ENCODE measurements around the gene IRS1.
A peak's percentile ranks its signal among the peaks of the same experiment; 100 is the strongest.

The IRS1 gene

DNA sequence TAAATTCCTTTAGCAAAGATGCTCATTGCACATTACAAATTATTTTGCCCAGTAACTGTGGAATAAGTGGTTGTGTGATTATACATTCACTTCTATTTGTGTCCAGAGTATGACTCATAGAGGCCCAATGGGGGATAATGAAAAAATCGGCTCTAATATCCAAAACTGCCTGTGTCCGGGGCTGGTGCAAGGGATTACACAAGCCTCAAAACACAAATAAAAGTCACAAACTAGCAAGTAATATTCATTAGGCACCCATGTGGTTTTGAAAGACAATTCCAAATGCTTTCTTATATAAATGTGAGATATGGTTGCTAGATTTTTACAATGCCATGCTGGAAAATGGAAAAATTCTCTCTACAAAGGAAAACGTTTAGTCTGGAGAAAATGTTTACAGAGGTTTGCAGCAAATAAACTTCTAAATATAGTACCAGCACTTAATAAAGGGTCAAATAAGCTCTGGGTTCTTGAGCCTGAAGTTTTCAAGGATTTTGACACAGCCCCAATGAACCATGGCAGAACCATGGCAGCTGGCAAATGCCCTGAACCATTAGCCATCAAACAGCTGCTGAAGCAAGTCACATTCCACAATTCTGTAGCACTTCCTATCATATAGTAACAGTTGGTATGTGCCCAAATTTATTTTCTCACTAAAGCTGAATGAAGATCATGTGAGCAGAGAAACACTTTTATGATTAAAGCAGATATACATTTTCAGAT is 40.5 kb downstream of the IRS1 start:
- peak; percentile 49 for DNase-seq (ENCODE audit: low read depth)

DNA sequence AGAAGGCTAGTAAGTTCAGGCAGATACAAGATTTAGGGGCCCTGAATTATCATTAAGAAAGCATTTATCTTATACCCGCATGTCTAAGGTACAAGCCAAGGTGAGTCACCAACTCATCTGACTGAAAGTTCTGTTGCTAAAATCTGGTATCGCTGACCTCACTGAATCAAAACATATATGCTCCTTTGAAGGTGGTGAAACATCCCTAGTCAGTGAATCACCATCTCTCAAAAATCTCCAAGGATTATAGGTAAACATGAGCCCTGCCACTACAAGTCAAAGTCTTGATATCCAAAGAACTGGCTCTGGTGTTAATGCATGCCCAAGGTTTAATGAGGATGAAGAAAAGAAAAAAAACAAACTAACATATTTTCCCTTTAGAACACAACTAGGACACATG is 43.5 kb downstream of the IRS1 start:
- DNase-seq (ENCODE audit: low read depth) = peak; percentile 78

DNA sequence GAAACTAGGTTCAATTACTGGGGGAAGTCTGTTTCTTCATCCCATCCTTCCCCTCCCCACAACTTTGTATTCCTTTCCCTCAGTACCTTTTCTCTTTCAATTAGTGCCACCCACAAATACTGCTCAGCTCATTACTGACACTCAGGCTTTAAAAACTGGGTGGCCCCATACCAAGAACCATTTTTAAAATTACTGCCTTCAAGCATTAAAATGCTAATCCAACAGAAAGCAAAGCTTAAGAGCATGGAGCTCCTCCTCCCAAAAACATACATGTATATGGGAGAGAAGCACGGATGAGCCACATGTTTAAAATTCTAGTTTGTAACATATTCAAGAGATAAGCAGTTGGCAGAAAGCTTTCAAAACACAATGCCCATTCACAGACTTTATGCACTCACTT is 44.0 kb downstream of the IRS1 start:
- no peak for DNase-seq (ENCODE audit: low read depth)

DNA sequence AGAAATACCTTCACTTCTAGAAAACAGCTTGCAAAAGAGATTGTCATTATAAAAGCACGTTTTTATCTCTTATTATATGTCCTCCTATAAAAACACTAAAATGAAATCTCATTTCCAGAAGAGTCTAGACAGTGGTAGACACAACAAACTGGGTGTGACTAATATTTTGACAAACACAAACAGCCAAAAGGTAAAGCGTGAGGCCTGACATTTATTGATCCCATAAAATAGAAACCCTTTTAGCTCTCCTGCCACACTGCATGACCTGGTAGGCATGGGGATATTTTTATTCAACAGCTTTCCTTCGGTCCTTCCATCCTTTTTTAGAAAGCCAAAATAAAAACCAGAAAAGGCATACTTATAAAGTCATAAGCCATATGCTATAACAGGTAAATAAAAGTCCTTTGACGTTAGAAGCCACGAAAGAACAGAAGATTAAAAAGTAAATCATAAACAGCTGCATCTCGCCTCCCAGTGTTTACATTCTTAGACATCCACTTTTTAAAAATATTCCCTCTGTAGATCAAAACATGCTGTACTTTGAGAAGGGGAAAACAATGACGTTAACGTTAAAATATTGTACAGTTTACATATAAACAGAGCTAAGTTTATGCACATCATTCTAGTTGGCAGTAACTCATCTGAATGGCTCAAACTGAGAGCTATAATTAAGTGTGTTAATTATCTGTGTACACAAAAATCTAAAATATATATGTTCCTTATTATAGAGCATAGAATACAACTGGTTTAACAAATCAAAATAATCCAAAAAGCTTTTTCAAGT is 44.6 kb downstream of the IRS1 start:
- no peak for DNase-seq (ENCODE audit: low read depth)

DNA sequence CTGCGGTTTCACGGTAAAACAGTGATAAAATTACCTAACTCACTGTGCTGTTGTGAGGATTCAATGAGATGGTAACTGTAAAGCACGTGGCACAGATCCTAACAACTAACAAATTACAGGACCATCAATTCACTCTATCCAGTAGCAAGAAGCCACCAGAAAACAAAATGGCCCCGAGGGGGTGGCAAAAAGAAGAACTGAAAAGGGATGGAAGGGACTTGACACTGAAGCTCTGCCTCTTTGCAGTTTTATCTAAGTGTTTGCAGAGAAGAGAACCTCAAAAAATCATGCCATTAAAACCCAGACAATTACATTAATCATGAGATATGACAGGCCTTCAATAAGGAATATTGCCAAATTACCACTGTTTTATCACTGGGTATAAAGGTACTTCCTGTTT is 46.7 kb downstream of the IRS1 start:
- DNase-seq (ENCODE audit: low read depth) = no peak

DNA sequence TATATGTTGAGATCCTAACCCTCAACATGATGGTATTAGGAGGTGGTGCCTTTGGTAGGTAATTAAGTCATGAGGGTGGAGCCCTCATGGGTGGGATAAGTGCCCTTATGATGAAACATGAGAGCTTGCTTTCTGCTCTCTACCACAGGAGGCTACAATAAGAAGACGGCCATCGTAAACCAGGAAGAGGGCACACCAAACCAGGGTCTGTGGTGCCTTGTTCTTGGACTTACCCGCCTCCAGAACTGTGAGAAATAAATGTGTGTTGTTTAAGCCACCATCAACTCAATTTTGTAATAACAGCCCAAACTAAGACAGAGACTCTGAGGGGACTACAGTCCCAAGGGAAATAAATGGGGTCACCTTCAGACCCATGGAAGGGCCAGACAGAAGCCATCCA is 52.3 kb downstream of the IRS1 start:
- no peak for DNase-seq (ENCODE audit: low read depth)

DNA sequence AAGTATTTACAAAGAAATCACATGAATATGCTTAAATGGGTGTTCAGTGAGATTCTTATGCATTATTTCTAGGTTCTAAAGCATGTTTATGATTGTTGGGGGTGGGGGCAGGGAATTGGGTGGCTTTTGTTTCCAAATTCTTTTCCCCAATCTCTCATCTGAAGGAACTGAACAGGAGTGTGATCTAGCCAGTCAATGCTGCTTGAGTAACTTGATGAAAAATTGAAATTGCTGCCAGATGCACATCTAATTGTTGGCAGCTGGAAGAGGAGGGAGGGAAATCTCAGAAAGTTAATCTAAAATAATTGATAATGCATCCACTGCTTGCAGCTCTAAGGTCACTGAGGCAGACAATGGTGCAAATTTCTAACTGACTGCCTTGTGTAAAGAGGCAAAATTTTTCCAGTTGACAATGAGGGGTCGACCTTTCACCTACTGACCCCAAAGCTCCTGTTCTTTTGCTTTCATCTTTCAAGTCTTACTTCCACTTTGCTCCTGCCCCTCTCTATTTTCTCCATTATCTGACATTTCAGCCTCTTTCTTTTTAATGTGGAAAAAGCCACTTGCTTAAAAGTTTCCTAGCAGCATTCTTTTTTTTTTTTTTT is 53.3 kb downstream of the IRS1 start:
- no peak for DNase-seq (ENCODE audit: low read depth)

DNA sequence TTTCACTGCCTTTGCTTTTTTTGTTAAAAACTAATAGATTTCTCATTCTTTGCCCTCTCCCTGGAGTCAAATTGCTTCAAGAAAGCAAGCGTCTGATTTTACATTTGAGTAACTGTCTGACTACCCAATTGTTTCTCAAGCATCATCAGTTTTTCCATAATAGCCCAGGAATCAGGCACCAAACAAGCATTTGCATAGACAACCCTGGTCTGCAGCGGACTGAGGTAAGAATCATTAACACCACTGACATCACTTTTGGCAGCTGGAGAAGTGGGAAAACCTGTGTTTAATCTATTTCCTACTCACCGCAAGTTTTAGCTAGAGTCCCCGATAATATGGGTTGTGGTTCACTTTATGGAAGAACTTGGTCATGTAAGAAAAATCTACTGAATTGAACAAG is 55.7 kb downstream of the IRS1 start:
- DNase-seq (ENCODE audit: low read depth) = no peak

DNA sequence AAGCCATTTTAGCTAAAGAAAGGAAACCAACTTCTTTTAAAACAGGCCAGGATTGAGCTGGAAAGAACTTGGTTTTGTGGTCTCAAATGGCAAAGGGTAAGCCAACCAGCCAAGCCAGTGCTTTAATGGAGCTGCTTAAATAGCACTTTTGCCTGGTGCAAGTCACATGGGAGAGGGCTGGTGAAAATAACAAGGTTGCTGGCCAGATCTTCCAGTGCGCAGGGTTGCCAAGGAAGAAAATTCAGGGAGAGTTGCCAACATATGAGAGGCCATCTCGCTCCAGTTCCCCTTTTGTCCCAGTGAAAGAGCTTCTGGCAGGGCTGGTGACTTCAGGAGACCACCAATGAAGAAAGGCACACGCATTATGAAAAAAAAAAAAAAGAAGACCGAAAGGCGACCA is 57.3 kb downstream of the IRS1 start:
- DNase-seq (ENCODE audit: low read depth) = no peak

DNA sequence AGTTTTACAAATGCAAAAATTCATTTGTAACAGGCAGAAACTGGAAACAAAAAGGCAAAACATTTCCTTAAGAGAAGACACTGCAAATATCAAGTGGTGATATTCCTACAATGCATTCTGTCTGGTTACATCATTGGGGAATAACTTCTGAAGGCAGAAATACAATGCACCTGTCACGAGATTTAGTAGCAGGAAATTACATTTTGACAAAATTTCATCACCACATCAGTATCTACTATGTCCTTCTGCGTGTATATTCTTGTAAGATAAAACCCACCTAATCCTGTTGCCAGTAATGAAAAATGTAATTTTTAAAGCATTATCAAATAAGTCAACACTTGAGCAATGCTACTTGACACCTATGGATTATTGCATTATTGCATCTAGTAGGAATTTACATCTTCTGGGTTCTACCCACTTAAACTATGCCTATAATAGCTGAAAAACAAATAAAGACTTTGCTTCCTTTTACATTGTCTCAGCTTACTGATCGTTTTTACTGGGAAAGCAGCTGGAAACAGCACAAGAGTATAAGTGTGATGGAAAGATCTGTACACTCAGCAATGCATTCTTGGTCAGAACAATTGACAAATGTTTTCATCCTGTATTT is 59.5 kb downstream of the IRS1 start:
- DNase-seq (ENCODE audit: low read depth) = no peak

DNA sequence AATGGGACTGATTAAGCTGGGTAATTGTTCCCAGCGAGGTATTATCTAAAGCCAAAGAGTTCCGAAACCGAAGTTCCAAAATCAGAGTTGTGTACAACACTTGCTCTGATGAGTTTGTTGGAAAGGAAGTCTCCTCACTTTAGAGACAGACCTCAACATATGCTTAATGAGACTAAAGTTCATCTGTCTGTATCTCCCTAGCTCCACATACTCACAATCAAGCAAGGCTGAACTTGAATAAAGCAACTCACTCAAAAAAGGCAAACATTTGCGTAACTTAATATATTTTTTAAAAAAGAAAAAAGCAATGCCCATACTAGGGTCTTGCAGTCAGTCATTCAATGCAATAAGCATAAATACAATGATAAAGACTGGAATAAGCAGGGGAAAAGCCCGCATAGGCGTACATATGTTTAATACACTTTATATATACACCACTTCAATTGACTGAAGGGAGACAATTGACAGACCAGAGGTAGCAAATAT is 60.0 kb downstream of the IRS1 start:
- no peak for DNase-seq (ENCODE audit: low read depth)

DNA sequence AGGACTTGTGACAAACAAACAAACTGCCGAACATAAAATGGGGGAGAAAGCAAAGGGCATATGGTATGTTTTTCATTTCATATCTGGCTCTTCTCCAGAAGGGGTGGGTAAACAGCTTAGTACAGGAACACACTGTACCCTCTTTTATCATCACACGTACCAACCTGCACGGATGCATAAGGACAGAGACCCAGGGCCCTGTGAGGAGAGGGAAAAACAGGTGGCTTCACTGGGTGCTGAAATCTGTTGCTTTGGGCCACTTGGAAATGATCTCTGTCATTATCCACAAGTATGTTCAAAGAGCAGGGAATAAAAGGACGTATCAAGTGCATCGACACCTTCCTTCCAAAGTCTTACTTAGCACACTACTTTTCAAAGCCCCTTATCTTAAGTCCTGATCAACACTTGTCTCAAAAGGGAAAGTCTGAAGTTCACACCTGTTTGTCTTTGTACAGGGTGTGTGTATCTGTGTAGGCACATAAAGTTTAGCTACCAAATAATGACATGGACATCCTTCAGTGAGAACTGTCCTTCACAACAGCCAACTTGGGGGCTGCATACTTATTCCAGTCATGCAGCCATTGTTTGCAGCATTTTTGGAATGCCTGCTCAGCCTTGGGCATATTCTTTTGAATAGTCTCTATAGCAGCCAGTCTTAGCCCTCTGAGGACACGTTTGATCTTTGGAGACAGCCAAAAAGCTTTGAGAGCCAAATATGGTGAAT is 60.6 kb downstream of the IRS1 start:
- DNase-seq (ENCODE audit: low read depth) = no peak

DNA sequence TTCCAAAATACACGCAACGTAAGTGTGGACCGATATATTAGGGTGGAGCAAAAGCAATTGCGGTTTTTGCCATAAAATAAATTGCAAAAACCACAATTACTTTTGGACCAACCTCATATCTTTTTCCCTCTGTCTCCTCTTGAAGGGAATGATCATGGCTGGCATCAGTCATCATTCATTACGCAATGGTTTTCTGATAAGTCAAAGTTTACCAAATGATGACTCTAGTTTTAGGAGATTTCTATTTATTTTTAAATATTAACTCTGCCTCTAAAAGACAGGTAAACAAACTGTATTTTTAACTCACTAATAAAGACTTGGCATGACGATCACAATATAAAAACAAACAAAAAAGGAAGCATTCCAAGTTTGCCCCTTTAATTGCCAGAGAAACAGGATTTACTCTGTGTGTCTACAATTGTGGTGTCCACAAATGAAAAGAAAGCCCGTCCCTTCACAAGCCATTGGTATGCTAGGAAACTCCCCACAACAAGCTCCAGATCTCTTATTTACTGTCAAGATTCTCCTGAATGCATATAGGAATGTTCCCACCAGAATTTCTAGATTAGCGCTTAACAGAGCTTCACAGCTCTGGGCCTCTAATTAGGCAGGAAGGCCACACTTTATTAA is 61.3 kb downstream of the IRS1 start:
- DNase-seq (ENCODE audit: low read depth) = no peak

DNA sequence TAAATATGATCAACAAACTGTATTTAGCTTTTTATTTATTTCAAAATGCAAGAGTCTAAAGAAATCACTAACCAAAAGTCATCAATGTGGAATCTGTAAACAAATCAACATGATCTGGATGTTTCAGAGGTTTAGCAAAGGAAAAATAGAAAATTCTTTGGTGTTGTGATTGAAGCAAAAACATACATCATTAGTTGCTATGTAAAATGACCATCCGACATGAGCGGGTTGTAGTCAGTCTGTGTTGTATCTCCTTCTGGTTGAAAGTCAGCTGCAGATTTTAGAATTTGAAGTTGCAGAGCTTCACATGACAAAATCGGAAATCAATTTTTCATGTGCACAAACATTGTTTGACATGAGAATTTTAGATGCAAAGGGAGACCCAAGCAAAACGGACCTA is 63.2 kb downstream of the IRS1 start:
- no peak for DNase-seq (ENCODE audit: low read depth)

DNA sequence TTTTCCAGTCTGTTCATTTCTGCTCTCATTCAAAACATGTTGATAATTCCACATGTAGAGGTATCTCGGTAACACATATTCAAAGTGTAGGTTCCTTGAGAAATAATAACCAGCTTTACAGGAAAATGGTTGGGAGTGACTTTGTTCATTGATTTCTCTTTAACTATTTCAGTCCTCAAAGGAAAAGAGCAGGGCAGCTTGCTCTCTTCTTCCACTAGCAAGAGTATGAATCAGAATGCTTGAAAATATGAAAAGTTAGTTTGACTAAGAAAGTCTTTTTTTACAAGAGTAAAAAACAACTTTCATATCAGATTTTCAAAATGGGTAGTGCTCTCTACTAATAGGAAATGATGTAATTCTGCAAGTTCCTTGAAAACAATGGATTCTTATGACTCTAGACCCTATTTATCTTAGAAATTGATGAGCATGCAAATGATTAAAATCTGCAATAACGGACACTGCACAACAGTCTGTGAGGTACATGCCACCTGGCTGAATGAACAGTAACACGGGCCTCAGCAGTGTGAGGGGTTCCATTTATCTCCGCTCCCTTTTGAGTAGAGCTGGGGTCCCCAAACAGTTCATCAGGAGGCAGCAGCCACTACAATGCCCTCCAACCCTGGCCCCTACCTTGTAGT is 65.6 kb downstream of the IRS1 start:
- no peak for DNase-seq (ENCODE audit: low read depth)

DNA sequence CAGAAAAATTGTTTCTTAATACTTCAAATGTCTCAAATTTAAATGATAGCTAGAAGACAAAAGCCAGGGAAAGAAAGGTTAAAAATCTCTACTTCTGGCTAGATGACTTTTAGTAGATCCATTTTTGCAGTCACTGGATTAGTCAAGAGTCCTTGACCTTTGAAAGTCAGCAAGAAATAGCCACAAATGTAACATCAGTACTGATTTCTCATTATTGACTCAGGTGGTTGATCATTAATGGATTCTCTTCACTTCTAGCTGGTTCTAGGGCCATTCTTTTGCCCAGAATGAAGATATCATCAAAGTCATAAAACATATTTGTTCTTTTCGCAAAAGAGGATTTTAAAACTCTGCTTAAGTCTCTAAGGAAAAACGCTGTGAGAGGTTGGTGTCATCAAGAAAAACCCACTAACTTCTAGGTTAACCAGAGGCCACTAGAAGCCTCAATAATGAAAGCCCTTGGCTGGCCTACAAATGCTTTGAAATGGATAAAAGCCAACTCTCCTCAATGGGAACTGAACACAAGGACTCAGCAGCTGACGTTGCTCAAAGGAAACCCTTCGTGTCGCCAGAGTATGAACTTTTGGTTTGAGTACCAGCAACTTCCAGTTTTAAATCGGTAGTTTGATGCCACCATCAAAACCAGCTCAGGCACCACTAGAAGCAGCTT is 66.3 kb downstream of the IRS1 start:
- DNase-seq (ENCODE audit: low read depth) = no peak

DNA sequence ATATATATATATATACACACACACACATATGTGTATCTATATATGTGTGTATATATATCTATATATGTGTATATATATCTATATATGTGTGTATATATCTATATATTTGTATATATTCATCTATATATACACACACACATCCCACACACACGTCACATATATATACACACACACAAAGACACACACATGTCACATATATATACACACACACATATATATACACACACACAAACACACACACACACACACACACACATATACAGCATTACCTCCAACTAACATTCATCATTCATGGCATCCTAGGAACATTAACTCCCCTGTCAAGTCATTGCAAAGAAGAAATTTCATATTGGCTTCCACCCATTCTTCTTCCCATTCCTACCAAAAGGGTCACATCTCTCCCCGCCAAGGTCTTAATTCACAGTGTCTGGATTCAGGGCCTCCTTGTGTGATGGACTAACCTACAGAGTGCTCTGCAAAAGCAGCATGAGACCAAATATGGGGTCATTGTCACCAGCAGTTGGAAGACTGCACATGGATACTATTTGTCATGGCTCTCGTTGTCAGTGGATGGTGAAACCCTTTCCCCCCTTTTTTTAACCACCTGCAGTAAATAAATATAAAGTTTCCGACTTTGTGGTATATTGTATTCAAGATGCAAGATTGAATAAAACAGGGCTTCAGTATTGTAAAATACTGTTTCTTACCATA is 67.0 kb downstream of the IRS1 start:
- no peak for DNase-seq (ENCODE audit: low read depth)

DNA sequence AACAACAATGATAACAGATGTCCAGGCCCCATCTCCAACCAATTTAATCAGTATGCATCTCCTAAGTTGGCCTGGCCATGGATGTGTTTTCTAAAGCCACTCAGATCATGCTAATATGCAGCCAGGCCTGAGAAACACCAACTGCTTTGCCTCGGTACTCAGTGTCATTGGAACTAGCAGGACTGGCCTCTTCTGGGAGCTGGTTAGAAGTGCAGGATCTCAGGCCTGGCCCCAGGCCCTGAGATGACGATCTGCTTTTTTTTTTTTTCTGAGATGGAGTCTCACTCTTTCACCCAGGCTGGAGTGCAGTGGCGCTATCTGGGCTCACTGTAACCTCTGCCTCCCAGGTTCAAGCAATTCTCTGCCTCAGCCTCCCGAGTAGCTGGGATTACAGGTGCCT is 69.1 kb downstream of the IRS1 start:
- DNase-seq (ENCODE audit: low read depth) = no peak

DNA sequence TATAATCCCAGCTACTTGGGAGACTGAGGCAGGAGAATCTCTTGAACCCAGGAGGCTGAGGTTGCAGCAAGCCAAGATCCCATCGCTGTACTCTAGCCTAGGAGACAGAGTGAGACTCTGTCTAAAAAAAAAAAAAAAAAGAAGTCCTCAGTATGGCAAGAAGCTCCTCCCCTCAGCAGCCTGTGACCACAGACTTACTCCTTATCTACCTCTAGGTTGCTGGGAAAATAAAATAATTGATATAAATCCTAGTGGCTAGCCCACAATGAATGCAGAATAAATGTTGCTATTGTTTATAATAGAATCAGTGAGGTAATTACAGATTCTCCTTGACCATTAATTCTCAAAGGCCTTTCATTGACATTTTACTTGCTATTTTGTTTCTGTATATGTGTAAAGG is 70.6 kb downstream of the IRS1 start:
- no peak for DNase-seq (ENCODE audit: low read depth)

DNA sequence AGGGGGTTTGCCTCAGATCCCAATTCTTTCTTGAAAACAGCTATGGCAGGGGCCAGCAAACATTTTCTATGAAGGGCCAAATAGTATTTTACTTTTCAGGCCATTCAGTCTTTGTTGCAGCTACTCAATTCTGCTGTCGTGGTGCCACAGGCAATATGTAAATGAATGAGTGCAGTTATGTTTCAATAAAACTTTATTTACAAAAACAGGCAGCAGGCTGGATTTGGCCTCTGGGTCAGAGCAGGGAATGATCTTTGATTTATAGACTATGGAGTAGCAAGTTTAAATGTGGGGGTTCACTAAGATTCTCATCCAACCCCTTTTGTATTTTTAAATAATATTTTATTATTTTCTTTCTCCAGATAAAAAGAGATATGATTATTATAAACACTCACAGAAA is 72.4 kb downstream of the IRS1 start:
- no peak for DNase-seq (ENCODE audit: low read depth)

All from HS-5 (cell line).